Muscle layer of duodenum (tissue), 2 donors: ENCODE data around the gene TBC1D1.

Source experiments
- H3K27ac ChIP-seq: one replicate; pipeline ENCODE4 v1.7.0; 2013; ENCODE audit warnings: mild to moderate bottlenecking, low read length
- H3K27me3 ChIP-seq: one replicate; pipeline ENCODE4 v1.7.0; 2013; ENCODE audit warnings: low read depth, mild to moderate bottlenecking, control low read depth, low read length
- H3K36me3 ChIP-seq, 2 donors: one replicate each; pipeline ENCODE4 v1.7.0; 2013; ENCODE audit warnings: low read length in 2 of 2, control low read depth in 1 of 2, mild to moderate bottlenecking in 1 of 2; ENCODE audit not compliant: insufficient read depth in 2 of 2, control insufficient read depth in 1 of 2
- H3K4me1 ChIP-seq, 2 donors: one replicate each; pipeline ENCODE4 v1.7.0; 2013; ENCODE audit warnings: low read length in 2 of 2, mild to moderate bottlenecking in 2 of 2, control low read depth in 1 of 2, moderate library complexity in 1 of 2; ENCODE audit not compliant: insufficient read depth in 2 of 2, control insufficient read depth in 1 of 2
- H3K4me3 ChIP-seq, 2 donors: one replicate each; pipeline ENCODE4 v1.7.0; 2013; ENCODE audit warnings: low read length in 2 of 2, low read depth in 1 of 2, mild to moderate bottlenecking in 1 of 2
- H3K9me3 ChIP-seq, 2 donors: one replicate each; pipeline ENCODE4 v1.7.0; 2013; ENCODE audit warnings: low read length in 2 of 2, control low read depth in 1 of 2, mild to moderate bottlenecking in 1 of 2; ENCODE audit not compliant: control insufficient read depth in 1 of 2
- donor health status: healthy.

TBC1D1 gene

DNA sequence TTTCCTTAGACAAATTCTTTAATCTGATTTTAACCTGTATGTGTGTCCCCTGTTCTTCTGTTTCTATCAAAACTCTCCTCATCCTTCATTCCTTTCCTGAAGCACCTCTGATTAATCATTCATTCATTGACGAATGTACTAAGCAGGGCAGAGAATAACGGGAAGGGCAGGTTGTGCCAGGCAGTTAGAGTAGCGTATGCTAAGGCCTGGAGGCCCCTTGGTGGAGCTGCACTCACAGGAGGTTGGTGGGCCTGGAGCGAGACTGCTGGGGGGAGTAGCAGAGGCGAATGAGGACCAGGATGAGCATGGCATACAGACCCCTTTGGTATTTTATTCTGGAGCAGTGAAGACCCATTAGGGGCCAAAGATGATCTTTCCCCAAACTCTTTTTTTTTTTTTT lies 91.9 kb downstream of the TBC1D1 start:
- H3K27ac ChIP-seq = peak overlapping the region; percentile 25

GRCh38 chr4:37983951-37984350 lies 93.1 kb downstream of the TBC1D1 start:
- H3K9me3 ChIP-seq = no peaks in the 10 kb centered on the region
- H3K27ac ChIP-seq = no peak overlapping the region
- H3K4me3 ChIP-seq = no peak overlapping the region
- H3K4me1 ChIP-seq = peaks cover 0 to 39% of the 10 kb centered on the region in 2 donors
- H3K36me3 ChIP-seq = no peaks in the 10 kb centered on the region
- no peaks in the 10 kb centered on the region for H3K27me3 ChIP-seq

More for the DNA sequence above, 91.9 kb downstream of the TBC1D1 start:
- peaks cover 0 to 42% of the 10 kb centered on the region in 2 donors for H3K4me1 ChIP-seq
- H3K27me3 ChIP-seq = no peaks in the 10 kb centered on the region
- no peaks in the 10 kb centered on the region for H3K36me3 ChIP-seq
- H3K4me3 ChIP-seq = no peak overlapping the region
- no peaks in the 10 kb centered on the region for H3K9me3 ChIP-seq

DNA sequence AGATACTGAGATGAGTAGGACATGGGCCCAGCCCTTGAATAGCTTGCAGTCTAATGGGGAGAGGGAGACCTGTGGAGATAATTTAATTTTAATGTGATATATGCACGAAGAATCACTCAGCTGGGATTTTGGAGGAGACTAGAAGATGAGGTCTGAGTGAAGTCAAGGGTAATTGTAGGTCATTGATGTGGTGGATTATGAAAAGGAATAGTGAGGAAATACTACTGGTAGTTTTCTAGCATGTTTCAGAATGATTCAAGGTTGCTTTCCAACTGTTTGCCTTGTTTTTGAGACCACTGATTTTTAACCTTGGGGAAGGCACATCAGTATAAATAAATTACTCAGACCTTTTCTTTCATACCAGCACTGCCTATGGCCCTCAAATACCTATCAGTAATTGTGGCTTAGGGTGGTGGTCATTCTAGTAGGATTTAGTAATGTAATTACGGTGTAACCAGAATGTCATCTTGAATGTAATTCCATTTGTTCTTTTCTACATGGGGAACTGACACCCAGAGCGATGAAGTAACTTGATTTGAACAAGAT lies 94.9 kb downstream of the TBC1D1 start:
- Histone ChIP-seq H3K36me3 (no peaks in the 10 kb centered on the region), H3K9me3 (no peaks in the 10 kb centered on the region), H3K4me1 (peaks cover 8 to 47% of the 10 kb centered on the region in 2 donors), H3K27ac (no peak overlapping the region), H3K27me3 (no peaks in the 10 kb centered on the region), H3K4me3 (no peak overlapping the region)

GRCh38 chr4:37988670-37989069 lies 97.8 kb downstream of the TBC1D1 start:
- H3K4me3 ChIP-seq = no peak overlapping the region
- peak overlapping the region; percentile 76 for H3K27ac ChIP-seq
- H3K4me1 ChIP-seq = peaks cover 8 to 39% of the 10 kb centered on the region in 2 donors

GRCh38 chr4:37989398-37990260 lies 98.7 kb downstream of the TBC1D1 start:
- no peaks in the 10 kb centered on the region for H3K9me3 ChIP-seq
- H3K36me3 ChIP-seq = no peaks in the 10 kb centered on the region
- no peak overlapping the region for H3K4me3 ChIP-seq
- H3K27ac ChIP-seq = peak overlapping the region; percentile 76
- peaks cover 8 to 48% of the 10 kb centered on the region in 2 donors for H3K4me1 ChIP-seq
- no peaks in the 10 kb centered on the region for H3K27me3 ChIP-seq

More at GRCh38 chr4:37988670-37989069, 97.8 kb downstream of the TBC1D1 start:
- Histone ChIP-seq H3K36me3 (no peaks in the 10 kb centered on the region), H3K9me3 (no peaks in the 10 kb centered on the region), H3K27me3 (no peaks in the 10 kb centered on the region)

DNA sequence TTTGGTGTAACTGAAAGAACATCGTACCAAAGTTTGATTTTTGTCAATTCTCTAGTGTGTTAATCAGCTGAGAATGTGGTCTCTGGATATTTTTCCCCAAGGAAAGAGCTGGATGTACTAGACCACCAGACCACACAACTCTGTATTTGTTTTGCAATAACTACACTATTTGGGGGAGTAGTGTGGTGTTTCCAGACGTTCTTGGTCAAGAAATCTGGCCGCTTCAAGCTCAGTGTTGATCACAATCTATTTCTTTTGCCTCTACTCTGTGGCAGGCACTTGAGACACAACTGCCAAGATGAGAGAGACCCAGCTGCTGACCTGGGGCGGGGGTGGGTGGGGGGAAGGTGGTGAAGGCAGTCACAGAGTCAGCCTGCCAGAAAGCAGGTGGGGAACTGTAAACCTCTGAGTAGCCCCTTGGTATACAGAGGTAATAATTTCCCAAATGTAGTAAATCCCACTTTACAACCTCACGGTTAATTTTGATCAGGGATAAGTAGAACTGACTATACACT lies 99.9 kb downstream of the TBC1D1 start:
- no peaks in the 10 kb centered on the region for H3K27me3 ChIP-seq
- H3K9me3 ChIP-seq = no peaks in the 10 kb centered on the region
- no peaks in the 10 kb centered on the region for H3K36me3 ChIP-seq
- peaks cover 8 to 58% of the 10 kb centered on the region in 2 donors for H3K4me1 ChIP-seq
- no peak overlapping the region for H3K4me3 ChIP-seq
- H3K27ac ChIP-seq = peak overlapping the region; percentile 76

DNA sequence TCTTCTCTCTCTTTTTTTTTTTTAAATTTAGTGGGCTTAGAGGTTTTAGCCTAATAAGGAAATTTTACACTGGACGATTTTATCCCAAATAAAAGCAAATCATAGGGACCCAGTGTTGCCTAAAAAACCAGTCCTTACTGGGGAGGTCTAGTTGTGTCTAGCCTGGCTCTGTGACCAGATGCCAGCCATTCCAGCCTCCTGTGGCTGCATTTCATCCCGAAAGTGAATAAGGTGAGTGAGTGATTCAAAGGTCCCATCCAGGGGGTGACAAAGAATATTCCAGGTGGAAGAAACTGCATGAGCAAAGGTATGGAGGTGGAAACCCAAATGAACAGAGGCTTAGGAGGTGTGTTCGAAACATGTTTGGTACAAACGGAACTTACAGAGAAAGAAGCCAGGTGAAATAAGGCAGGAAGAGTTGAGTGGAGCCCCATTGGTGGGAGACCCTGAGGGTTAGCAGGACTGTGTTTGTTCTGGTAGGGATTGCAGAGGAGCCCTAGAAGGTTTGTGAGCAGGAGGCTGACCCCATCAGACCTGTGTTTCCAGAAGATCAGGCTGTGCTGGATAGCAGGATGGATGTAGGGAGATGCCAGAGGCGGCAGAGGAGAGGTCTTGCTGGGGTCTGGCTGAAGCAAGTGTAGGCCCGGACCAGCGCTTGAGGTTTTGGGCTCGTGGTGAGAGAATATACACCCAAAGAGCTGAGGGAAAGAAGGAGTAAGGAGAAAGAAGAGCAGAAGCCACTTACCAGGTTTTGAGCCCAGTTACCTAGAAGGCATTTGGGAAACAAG lies 100.9 kb downstream of the TBC1D1 start:
- Histone ChIP-seq H3K4me3 (no peak overlapping the region), H3K4me1 (peaks cover 8 to 63% of the 10 kb centered on the region in 2 donors), H3K9me3 (no peaks in the 10 kb centered on the region), H3K27me3 (no peaks in the 10 kb centered on the region), H3K27ac (peak overlapping the region; percentile 33), H3K36me3 (no peaks in the 10 kb centered on the region)

- Histone ChIP-seq H3K27ac (no peak overlapping the region), H3K27me3 (no peaks in the 10 kb centered on the region), H3K4me3 (no peak overlapping the region), H3K4me1 (peaks cover 8 to 63% of the 10 kb centered on the region in 2 donors), H3K9me3 (no peaks in the 10 kb centered on the region), H3K36me3 (no peaks in the 10 kb centered on the region)
Measured at GRCh38 chr4:37993806-37994205, 102.9 kb downstream of the TBC1D1 start.

DNA sequence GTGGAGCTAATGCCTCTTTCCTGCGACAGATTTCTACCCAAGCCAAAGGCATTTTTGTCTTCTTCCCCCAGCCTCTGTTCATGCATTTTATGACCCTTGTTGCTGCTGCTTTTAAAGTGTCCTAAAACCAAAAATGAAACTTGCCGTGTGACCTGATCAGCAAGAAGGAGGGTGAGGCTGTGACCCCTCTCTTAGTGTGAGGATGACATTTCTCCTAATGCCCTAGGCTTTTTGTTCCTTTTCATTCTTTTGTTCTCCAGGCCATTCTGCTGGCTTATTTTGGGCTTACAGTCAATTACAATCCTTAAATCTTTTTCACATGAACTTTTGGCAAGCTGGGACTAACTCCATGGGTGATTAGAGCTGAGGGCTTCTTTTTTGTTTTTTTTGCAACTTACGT lies 103.7 kb downstream of the TBC1D1 start:
- Histone ChIP-seq H3K4me3 (no peak overlapping the region), H3K9me3 (no peaks in the 10 kb centered on the region), H3K4me1 (peaks cover 4 to 55% of the 10 kb centered on the region in 2 donors), H3K27me3 (no peaks in the 10 kb centered on the region), H3K36me3 (no peaks in the 10 kb centered on the region), H3K27ac (no peak overlapping the region)

- H3K27ac ChIP-seq = no peak overlapping the region
- H3K27me3 ChIP-seq = no peaks in the 10 kb centered on the region
- no peaks in the 10 kb centered on the region for H3K36me3 ChIP-seq
- H3K4me1 ChIP-seq = peaks cover 0 to 49% of the 10 kb centered on the region in 2 donors
- no peaks in the 10 kb centered on the region for H3K9me3 ChIP-seq
- no peak overlapping the region for H3K4me3 ChIP-seq
Measured at GRCh38 chr4:37995299-37995821, 104.5 kb downstream of the TBC1D1 start.
